Sciatic nerve (tissue), 2 donors: ENCODE measurements around the gene TTLL11. TPM values are rescaled to one million over a fixed set of nuclear protein-coding genes. Genes with fewer than 3 reads are reported as not detected.
"Not testable (repeated sequence)": the region's sequence is repeated elsewhere in the genome, so short reads cannot be mapped to it uniquely, and the experiment has no call there.

Experiments
- ATAC-seq: fragments of 200-7000 bp; cut with Tn5 transposase; one replicate; pipeline ENCODE4 v1.9.1; 2020; ENCODE audit warnings: mild to moderate bottlenecking, moderate library complexity
- DNase-seq: peaks from one replicate; pipeline ENCODE4 v3.0.0-alpha.2; 2020; ENCODE audit warnings: low spot score
- intact Hi-C: fragments of 100-400 bp; cut with DNase I; formaldehyde crosslinking; loops from one replicate; pipeline ENCODE4 v1.14.2; 2022
- total RNA-seq: library from RNA; stranded (reverse); fragmentation: NEBNext Ultra II Directional; extraction: Animal tissue kit (Norgen Biotek cat#: 25700); gene quantifications from one replicate; pipeline ENCODE4 v1.2.1, GENCODE V29; 2021
- donor health status: DM: no; HTN: no; CAD: no.
- donor health status: DM: no; HTN: no; CAD: no.

The TTLL11 gene
- total RNA-seq, 1 donor from 2014 or later = 14.2 TPM

- intact Hi-C loops = loop anchor here (5.0 to 10.0 kb wide), 2 partner anchors 311 to 454 kb away; no protein-coding TSS in a partner anchor
- ATAC-seq (no peak), DNase-seq (no peak)
Observed at GRCh38 chr9:121998513-121999049, 94.5 kb downstream of the TTLL11 start.

- intact Hi-C loops = loop anchor here (5.0 to 10.0 kb wide), 2 partner anchors 310 to 453 kb away; no protein-coding TSS in a partner anchor
- ATAC-seq (no peak), DNase-seq (no peak)
Observed at GRCh38 chr9:121997791-121998190, 95.3 kb downstream of the TTLL11 start.

DNA sequence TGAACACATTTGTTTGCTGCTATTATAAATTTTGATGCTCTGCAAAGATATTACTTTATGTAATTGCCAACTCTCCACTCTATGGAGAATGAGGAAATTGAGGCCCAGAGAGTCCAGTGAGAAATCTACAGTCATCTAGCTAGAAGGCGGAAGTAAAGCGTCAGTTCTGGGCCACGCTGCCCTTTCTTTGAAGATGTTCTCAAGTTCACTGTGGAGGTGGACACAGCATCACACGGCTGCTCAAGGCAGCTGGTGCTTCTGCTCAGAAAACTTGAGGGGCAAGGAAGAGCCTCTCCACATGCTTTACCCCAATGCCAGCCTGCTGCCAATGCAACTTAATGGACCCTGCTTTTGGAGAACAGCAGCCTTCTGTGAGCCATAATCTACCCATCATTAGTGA lies 96.3 kb downstream of the TTLL11 start:
- ATAC-seq = no peak
- intact Hi-C loops = loop anchor here (5.0 to 10.0 kb wide), 2 partner anchors 309 to 452 kb away; no protein-coding TSS in a partner anchor
- DNase-seq = no peak

DNA sequence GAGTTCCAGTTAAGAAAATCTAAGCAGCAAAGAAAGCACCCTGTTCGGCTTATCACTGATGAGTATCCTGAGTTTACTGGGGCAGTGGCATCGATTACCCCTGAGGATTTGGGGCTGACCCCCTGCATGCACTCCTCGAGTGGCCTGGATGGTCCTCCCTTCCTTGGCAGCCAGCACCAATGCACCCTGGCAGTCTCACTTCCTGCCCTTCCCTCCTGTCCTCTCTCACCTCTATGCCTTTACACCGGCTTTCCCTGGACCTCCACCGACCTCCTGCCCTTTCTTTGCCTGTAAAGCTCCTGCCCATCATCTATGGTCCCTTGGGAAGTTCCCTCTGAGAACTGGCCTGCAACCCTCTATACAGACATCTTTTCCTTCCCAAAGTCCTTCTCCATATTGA lies 97.1 kb downstream of the TTLL11 start:
- intact Hi-C loops = loop anchor here (5.0 to 10.0 kb wide), 2 partner anchors 309 to 451 kb away; no protein-coding TSS in a partner anchor
- DNase-seq = no peak
- no peak for ATAC-seq

GRCh38 chr9:121992571-121993212 lies 100.4 kb downstream of the TTLL11 start:
- intact Hi-C loops = loop anchor here (10.0 kb wide), 1 partner anchor 448 kb away; no protein-coding TSS in a partner anchor
- DNase-seq (no peak), ATAC-seq (peak; percentile 87)

- no peak for DNase-seq
- ATAC-seq = no peak
- intact Hi-C loops = loop anchor here (10.0 kb wide), 1 partner anchor 446 kb away; no protein-coding TSS in a partner anchor
Observed at GRCh38 chr9:121991307-121991661, 101.8 kb downstream of the TTLL11 start.

GRCh38 chr9:121990600-121991306 lies 102.4 kb downstream of the TTLL11 start:
- intact Hi-C loops = loop anchor here (10.0 kb wide), 1 partner anchor 446 kb away; no protein-coding TSS in a partner anchor
- ATAC-seq = no peak
- DNase-seq = no peak

GRCh38 chr9:121989010-121989409 lies 104.1 kb downstream of the TTLL11 start:
- no peak for ATAC-seq
- intact Hi-C loops = no loop called here

DNA sequence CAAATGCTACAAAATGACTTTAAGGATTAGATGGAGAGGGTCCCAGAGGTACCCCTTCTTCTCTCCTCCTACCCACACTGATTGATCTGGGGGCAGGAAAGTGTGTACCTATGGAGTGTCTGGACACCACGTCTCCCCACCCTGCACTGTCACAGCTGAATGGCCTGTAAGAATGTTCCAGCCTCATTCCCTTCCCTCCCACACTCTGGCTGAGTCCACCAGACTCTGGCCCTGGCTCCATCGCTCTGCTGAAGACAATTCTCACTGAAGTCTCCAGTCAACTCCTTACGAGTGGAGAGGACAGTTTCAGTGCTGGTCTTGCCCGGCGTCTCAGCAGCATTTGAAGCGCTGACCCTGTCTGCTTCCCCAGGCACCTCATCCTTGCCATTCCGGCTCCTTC lies 105.8 kb downstream of the TTLL11 start:
- intact Hi-C loops = no loop called here
- DNase-seq (no peak), ATAC-seq (no peak)

More at GRCh38 chr9:121989010-121989409, 104.1 kb downstream of the TTLL11 start:
- no peak for DNase-seq

DNA sequence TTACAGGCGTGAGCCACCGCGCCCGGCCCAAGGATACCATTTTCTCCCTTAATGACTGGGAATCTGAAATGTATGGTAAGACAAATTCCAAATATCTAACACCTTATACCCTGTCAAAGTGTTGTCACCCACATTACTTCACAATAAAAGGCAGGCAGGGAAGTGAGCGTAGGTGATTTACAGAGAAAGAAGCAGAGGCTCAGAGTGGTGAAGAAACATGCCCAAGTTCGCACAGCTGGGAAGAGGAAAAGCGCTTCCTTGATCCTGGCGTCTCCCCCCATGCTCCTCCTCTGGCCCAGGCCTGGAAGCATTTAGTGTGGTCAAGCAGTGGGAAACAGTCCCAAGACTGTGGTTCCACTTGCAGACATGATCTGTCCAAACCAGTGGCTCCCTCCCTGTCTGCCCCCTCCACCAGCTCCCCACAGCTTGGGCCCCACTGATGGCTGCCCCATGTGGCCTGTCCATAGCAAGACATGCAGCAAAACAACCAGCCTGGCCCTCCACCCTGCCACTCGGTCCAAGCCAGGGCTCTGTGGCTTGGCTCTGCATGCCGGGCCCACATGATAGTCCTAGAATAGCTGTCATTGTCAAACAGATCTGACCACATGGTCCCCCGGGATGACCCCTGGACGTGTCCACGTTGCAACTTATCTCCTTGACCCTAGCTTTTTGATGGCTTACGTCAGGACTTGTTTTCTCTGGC lies 107.2 kb downstream of the TTLL11 start:
- intact Hi-C loops = no loop called here
- peak; percentile 85 for ATAC-seq
- peak; percentile 70 for DNase-seq

- no peak for DNase-seq
- ATAC-seq = peak; percentile 48
- intact Hi-C loops = no loop called here
Observed at GRCh38 chr9:121984726-121985402, 108.2 kb downstream of the TTLL11 start.

- DNase-seq (no peak), ATAC-seq (no peak)
- intact Hi-C loops = no loop called here
Observed at GRCh38 chr9:121983736-121984135, 109.4 kb downstream of the TTLL11 start.

DNA sequence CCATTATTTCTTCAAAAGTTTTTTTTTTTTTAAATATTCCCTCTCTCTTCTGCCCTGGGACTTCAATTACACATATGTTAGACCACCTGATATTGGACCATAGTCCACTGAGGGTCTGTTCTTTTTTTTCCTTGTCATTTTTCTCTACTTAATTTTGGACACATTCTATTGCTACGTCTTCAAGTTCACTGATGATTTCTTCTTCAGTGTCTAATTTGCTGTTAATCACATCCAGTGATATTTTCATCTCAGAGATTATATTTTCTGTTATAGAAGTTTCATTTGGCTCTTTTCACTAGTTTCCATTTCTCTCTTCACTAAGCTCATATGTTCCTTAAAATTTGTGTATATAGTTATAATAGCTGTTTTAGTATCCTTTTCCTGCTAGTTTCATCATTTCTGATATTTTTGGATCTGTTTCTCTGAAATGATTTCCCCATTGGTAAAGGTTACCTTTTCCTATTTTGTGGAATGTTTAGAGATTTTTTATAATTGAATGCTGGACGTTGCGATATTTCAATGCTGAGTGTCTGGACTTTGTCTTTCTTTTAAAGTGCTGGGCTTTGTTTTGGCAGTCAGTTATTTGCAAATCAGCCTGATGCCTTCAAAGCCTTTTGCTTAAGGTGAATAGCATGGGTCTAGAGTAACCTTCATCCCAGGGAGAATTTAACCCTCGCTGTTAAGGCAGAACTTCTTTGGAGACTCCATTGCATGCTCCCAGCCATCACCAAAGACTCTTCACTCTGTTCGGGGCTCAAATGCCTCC lies 111.8 kb downstream of the TTLL11 start:
- intact Hi-C loops = no loop called here
- ATAC-seq = no peak
- no peak for DNase-seq

- intact Hi-C loops, ATAC-seq, DNase-seq: not testable (repeated sequence)
Observed at GRCh38 chr9:121980665-121981064, 112.4 kb downstream of the TTLL11 start.

DNA sequence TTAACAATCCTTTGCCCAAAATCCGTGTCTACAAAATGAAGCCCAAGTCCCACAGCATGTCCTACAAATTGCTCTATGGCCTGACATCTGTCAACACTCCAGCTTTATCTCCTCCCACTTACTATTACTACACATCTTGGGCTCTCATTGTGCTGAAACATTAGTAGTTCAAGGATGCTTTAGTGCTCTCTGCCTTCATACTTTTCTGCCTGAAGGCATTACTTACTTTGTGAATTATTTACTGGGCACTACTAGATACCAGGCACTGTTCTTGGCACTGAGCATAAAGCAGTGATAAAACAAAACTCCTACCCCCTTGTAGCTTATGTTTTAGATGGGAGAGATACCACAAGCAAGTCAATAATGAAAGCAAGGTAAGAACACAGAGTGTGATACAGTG lies 113.4 kb downstream of the TTLL11 start:
- no peak for DNase-seq
- intact Hi-C loops = no loop called here
- no peak for ATAC-seq

DNA sequence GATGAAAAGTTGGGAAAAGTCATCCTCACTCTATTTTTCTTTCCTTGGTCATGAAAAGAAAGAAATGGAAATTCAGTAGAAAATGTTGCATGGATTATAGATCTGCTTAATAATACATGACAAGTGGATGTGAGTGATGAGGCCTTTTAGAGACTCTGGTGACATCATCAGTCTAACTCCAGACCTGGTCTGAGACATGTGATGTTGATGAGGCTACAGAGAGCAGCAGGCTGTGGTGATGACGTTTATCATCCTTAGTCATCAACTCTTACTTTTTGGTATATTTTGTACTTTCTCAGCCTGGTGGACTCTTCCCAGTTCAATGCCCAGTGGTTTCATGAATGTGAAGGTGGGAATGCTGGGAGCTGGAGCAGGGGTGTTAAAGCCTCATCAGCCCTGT lies 116.4 kb downstream of the TTLL11 start:
- DNase-seq (no peak), ATAC-seq (no peak)
- intact Hi-C loops = no loop called here

DNA sequence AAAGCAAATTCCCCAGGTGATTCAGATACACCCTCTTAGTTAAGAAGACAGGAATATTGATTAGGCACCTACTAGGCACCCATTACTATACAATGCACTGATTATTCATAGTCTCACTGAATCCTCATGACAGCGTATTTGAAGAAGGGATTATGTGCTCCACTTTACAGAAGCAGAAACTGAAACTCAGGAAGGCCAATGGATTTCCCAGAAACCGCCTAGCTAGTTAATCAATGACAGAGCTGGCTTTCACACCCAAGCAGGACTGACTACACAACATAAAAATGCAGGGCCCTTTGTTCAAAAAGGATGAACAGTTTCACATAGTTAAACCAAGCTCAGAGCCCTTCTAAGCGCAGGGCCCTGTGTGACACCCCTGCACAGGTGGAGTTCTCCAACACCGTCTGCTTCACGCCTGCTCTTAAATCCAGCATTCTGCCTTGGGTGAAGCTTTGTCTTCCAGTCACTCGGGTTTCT lies 117.3 kb downstream of the TTLL11 start:
- no peak for ATAC-seq
- intact Hi-C loops = no loop called here
- no peak for DNase-seq

DNA sequence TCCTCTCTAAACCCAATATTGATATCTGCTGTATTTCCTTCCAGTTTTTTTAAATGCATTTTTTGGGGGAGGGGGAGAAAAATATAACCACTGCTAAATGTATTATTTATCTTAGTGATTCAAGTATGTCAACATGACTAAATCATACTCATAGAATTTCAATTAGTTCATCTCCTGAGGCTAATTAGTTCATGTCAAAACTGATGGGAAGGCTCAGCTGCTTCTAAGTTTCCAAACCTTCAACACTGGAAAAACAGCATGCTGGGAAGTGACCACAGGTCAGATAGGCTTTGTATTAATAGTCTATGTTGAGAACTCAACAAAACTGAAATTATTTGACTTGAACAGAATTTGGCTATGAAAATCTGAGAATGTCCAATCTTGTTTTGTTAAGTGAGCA lies 118.7 kb downstream of the TTLL11 start:
- DNase-seq (no peak), ATAC-seq (no peak)
- intact Hi-C loops = no loop called here
